Inflammatory macrophage treated with lipopolysaccharide for 1 hour (primary cell): Measurements from ENCODE around the gene TCP11L1.
"Not testable (repeated sequence)": the region's sequence is repeated elsewhere in the genome, so short reads cannot be mapped to it uniquely, and the experiment has no call there.

Source experiments
- DNase-seq, 2 donors: peaks; one replicate each; pipeline ENCODE4 v3.0.0-alpha.2; 2020 to 2022

Gene TCP11L1

GRCh38 chr11:33039274-33040032 is at the start of gene TCP11L1:
Gene TCP11L1, plus strand, starts transcription at chr11:33039572. Its CDS starts 4,202 bp downstream, at chr11:33043774.
- DNase-seq, result peak; percentile 28 to 68

- DNase-seq, result no peak
Measured at GRCh38 chr11:32990481-32990880, 48.9 kb upstream of the TCP11L1 start.

- no peak for DNase-seq
Measured at GRCh38 chr11:32991427-32991826, 47.9 kb upstream of the TCP11L1 start.

GRCh38 chr11:32991898-32992297 is 47.5 kb upstream of the TCP11L1 start:
- DNase-seq, result no peak

GRCh38 chr11:33000181-33000580 is 39.2 kb upstream of the TCP11L1 start:
- DNase-seq, result no peak

GRCh38 chr11:33001281-33001680 is 38.1 kb upstream of the TCP11L1 start:
- DNase-seq, result no peak

GRCh38 chr11:33001751-33002542 is 37.4 kb upstream of the TCP11L1 start:
- no peak for DNase-seq

GRCh38 chr11:33005175-33005574 is 34.2 kb upstream of the TCP11L1 start:
- no peak for DNase-seq

- DNase-seq, result no peak
Measured at GRCh38 chr11:33006010-33006409, 33.4 kb upstream of the TCP11L1 start.

GRCh38 chr11:33013755-33014154 is 25.6 kb upstream of the TCP11L1 start:
- DNase-seq, result no peak

GRCh38 chr11:33015621-33016551 is 23.5 kb upstream of the TCP11L1 start, which contains the start of gene DEPDC7:
Gene DEPDC7, plus strand, starts transcription at chr11:33015878. Its CDS starts 78 bp downstream, at chr11:33015956.
- DNase-seq, result peak; percentile 79 to 89

GRCh38 chr11:33016654-33017053 is 22.7 kb upstream of the TCP11L1 start:
- peak; percentile 22 to 37 for DNase-seq

GRCh38 chr11:33017478-33017877 is 21.9 kb upstream of the TCP11L1 start:
- no peak for DNase-seq

- DNase-seq, result no peak
Measured at GRCh38 chr11:33017965-33018364, 21.4 kb upstream of the TCP11L1 start.

GRCh38 chr11:33018840-33019239 is 20.5 kb upstream of the TCP11L1 start:
- DNase-seq, result no peak

- no peak for DNase-seq
Measured at GRCh38 chr11:33021501-33021900, 17.9 kb upstream of the TCP11L1 start.

- DNase-seq, result no peak
Measured at GRCh38 chr11:33021937-33022336, 17.4 kb upstream of the TCP11L1 start.

- no peak for DNase-seq
Measured at GRCh38 chr11:33025339-33025722, 14.0 kb upstream of the TCP11L1 start.

GRCh38 chr11:33027233-33027632 is 12.1 kb upstream of the TCP11L1 start:
- DNase-seq, result no peak

GRCh38 chr11:33027846-33028536 is 11.4 kb upstream of the TCP11L1 start:
- DNase-seq, result no peak

- no peak for DNase-seq
Measured at GRCh38 chr11:33028537-33028914, 10.8 kb upstream of the TCP11L1 start.

- not testable (repeated sequence) for DNase-seq
Measured at GRCh38 chr11:33029218-33029617, 10.2 kb upstream of the TCP11L1 start.
